GM19455 (cell line): ENCODE results near the gene ADCY2.

Source experiments
- ATAC-seq: cut with Tn5 transposase; IDR thresholded peaks from one replicate; pipeline ENCODE4 v1.9.1; 2021; ENCODE audit not compliant: unreplicated experiment

The ADCY2 gene

GRCh38 chr5:7659420-7659819 is 263.5 kb downstream of the ADCY2 start:
- no peak for ATAC-seq

- ATAC-seq, result no peak
These were observed 266.4 kb downstream of the ADCY2 start for GRCh38 chr5:7662289-7662688.

- ATAC-seq, result no peak
These were observed 267.9 kb downstream of the ADCY2 start for GRCh38 chr5:7663808-7664207.

- no peak for ATAC-seq
These were observed 268.3 kb downstream of the ADCY2 start for GRCh38 chr5:7664208-7664607.

- ATAC-seq, result no peak
These were observed 271.4 kb downstream of the ADCY2 start for GRCh38 chr5:7667216-7667767.

- ATAC-seq, result no peak
These were observed 272.2 kb downstream of the ADCY2 start for GRCh38 chr5:7668161-7668560.

- ATAC-seq, result no peak
These were observed 272.7 kb downstream of the ADCY2 start for GRCh38 chr5:7668627-7669026.

GRCh38 chr5:7671381-7671993 is 275.5 kb downstream of the ADCY2 start:
- no peak for ATAC-seq

- no peak for ATAC-seq
These were observed 277.7 kb downstream of the ADCY2 start for GRCh38 chr5:7673658-7674057.

GRCh38 chr5:7676455-7676854 is 280.5 kb downstream of the ADCY2 start:
- no peak for ATAC-seq

- ATAC-seq, result no peak
These were observed 282.1 kb downstream of the ADCY2 start for GRCh38 chr5:7678030-7678429.

- no peak for ATAC-seq
These were observed 283.7 kb downstream of the ADCY2 start for GRCh38 chr5:7679663-7680062.

GRCh38 chr5:7680260-7680659 is 284.3 kb downstream of the ADCY2 start:
- ATAC-seq, result no peak

- no peak for ATAC-seq
These were observed 286.4 kb downstream of the ADCY2 start for GRCh38 chr5:7682379-7682778.

- ATAC-seq, result no peak
These were observed 287.8 kb downstream of the ADCY2 start for GRCh38 chr5:7683753-7684152.

- no peak for ATAC-seq
These were observed 288.9 kb downstream of the ADCY2 start for GRCh38 chr5:7684826-7685225.

GRCh38 chr5:7686794-7687193 is 290.9 kb downstream of the ADCY2 start:
- ATAC-seq, result no peak

- no peak for ATAC-seq
These were observed 294.6 kb downstream of the ADCY2 start for GRCh38 chr5:7690557-7690956.

GRCh38 chr5:7705261-7705660 is 309.3 kb downstream of the ADCY2 start:
- ATAC-seq, result no peak

GRCh38 chr5:7705736-7706135 is 309.8 kb downstream of the ADCY2 start:
- no peak for ATAC-seq

GRCh38 chr5:7706256-7706655 is 310.3 kb downstream of the ADCY2 start:
- no peak for ATAC-seq

- ATAC-seq, result no peak
These were observed 318.2 kb downstream of the ADCY2 start for GRCh38 chr5:7714119-7714518.

GRCh38 chr5:7714697-7715096 is 318.8 kb downstream of the ADCY2 start:
- no peak for ATAC-seq
